ENCODE results near the gene CSNK2B.

Gene CSNK2B

DNA sequence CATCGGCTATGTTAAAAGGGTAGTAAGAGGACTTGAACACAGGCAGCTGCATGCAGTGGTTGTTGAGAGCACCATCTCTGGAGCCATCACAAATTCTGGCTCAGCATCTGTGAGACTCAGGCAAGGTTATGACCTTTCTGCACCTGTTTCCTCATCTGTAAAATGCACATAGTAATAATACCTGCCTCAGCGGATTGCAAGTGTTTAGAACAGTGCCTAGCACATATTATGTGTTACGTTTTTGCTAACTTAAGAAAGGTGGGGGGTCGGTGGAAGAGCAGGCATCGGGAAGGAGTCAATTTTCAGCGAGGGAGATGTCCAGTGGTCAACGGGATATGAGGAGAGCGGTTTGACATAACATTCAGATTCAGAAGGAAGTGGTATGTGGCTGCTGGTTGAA is 12.1 kb downstream of the CSNK2B start:
- no peak for DNase-seq (ENCODE audit: low spot score)
- TF ChIP-seq, protein P1, sequence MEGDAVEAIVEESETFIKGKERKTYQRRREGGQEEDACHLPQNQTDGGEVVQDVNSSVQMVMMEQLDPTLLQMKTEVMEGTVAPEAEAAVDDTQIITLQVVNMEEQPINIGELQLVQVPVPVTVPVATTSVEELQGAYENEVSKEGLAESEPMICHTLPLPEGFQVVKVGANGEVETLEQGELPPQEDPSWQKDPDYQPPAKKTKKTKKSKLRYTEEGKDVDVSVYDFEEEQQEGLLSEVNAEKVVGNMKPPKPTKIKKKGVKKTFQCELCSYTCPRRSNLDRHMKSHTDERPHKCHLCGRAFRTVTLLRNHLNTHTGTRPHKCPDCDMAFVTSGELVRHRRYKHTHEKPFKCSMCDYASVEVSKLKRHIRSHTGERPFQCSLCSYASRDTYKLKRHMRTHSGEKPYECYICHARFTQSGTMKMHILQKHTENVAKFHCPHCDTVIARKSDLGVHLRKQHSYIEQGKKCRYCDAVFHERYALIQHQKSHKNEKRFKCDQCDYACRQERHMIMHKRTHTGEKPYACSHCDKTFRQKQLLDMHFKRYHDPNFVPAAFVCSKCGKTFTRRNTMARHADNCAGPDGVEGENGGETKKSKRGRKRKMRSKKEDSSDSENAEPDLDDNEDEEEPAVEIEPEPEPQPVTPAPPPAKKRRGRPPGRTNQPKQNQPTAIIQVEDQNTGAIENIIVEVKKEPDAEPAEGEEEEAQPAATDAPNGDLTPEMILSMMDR (IDR thresholded peaks at IDR 0.05; ENCODE audit: extremely low read depth, missing control alignments): no peak

DNA sequence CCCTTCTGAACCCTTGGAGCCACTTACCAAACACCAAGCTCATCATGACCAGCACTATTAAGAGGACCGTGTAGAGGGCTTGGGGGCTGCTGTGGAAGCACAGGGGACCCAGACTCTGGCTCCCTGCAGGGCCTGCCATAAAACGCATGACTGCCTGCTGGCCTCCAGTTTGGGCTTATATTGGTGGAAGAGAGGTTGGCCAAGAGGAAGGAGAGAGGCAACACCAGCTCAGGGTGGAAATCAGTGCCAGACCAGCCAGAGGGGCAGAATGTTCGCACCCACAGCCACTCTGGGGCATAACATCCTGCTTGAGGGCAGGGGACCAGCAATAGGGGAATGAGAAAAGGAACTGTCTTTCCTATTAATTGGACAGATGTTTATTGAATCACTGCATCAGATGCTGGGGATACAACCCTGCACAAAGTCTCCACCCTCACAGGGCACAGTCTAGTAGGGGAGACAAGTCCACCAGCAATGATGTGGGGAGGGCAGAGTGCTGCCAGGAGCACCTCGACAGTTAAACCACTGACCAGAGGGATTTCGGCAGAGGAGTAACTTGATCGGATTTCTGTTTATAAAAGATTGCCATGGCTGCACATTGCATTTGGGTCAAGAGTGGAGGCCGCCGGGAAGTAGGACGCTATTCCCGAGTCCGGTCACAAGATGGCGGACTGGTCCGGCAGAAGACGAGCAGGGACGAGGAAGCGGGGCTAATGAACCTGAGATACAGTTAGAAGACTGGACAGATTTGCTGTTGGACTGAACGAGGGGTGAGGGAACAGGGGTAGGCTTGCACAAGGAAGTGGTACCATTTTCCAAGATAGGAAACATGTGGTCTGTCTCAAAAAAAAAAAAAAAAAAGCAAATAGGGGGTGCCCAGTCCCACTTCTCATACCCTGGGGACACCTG is 14.6 kb downstream of the CSNK2B start, which contains the start of gene LY6G5C:
Gene LY6G5C, minus strand, starts transcription at position 842 of the 909 bp plus-strand sequence. Its CDS starts 694 bp downstream, at position 148.
- TF ChIP-seq, protein P1 (IDR thresholded peaks at IDR 0.05; ENCODE audit: extremely low read depth, missing control alignments): peak; percentile 90

DNA sequence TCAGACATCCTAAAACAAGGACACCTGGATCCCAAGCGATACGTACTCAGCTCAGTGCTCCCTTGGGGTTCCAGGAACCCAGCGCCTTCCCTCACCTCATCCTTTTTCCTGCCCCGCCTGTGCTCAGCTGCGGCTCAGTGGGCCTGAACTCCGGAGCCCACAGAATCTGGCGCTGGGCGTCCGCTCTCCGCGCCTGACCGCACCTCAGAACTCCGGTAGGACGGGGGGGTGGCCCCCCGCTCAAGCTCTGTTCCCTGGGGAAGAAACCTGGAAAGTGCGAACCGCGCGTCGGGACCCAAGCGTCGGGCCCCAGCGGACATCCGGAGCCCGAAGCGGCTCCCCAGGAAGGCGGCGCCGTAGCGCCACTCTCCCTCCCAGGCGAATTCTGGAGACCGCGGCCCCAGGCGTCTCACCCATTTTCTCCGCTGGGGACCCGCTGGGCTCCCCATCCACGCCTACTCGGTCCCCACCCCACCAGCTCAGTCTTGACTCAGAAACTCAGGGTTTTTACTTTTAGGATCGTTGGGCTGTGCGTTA is 15.3 kb downstream of the CSNK2B start:
- DNase-seq (ENCODE audit: low spot score): peak; percentile 66

More for the DNA sequence above, 14.6 kb downstream of the CSNK2B start, which contains the start of gene LY6G5C:
- DNase-seq (ENCODE audit: low spot score): peak; percentile 82

DNA sequence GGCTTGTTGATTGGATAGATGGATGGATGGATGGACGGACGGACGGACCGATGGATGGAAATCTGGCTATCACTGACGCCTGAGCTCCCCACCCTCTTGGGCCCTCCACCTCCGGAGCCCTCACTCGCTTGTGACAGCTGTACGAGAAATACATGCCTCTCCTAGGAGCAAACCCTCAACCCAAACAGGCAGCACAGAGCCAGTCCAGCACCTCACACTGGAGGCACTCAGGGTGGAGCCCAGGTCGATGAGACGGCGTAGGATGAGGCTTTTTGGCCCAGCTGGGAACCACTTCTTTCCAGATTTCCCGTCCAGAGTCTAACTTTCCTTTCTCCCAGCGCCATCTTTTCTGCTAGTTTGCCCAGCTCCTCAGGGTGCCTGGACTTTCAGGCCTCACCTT is 17.7 kb downstream of the CSNK2B start:
- no peak for DNase-seq (ENCODE audit: low spot score)
- TF ChIP-seq, protein P1 (IDR thresholded peaks at IDR 0.05; ENCODE audit: extremely low read depth, missing control alignments): no peak

More for the DNA sequence above, 15.3 kb downstream of the CSNK2B start:
- TF ChIP-seq, protein P1 (IDR thresholded peaks at IDR 0.05; ENCODE audit: extremely low read depth, missing control alignments): no peak

DNA sequence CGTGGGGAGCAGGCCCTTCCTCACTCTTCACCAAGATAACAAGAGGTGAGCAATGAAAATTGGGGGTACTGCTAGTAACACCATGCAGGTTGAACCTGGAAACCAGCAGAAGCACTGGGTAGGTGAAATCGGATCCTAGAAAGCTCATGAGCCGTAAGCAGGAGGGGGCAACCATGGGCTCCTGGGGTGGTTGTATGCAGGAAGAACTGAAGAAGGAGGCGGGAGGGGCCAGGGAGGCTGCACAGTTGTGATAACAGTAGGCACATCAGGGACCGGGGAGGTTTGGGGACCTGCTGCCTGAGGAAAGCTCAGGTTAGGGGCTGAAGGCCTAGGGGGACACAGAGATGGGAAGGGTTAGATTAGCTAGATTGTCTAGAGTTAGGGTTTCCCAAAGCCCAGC is 20.6 kb downstream of the CSNK2B start:
- DNase-seq (ENCODE audit: low spot score): no peak
- TF ChIP-seq, protein P1 (IDR thresholded peaks at IDR 0.05; ENCODE audit: extremely low read depth, missing control alignments): no peak

DNA sequence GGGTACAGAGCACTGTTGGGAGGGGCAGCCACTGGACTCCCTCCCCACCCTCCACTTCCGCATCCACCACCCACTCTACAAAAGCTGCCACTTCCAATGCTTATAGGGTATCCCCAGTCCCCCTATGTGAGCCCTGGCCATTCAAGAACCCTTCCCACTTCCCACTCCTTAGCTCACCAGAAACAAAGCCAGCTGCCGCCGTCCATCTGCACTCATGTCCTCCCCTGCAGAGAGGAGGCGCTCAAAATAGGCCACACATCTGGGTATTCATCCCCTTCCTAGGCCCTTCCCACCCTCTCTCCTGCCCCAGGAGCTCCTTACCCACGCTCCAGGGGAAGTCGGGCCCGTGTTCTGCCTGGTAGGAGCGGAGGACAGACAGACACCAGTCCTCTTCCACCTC is 21.4 kb downstream of the CSNK2B start:
- TF ChIP-seq, protein P1 (IDR thresholded peaks at IDR 0.05; ENCODE audit: extremely low read depth, missing control alignments): no peak

More for the DNA sequence above, 21.4 kb downstream of the CSNK2B start:
- DNase-seq (ENCODE audit: low spot score): no peak
